CD4-positive, alpha-beta memory T cell (primary cell): ENCODE measurements around the gene CREBBP. TPM values are rescaled to one million over a fixed set of nuclear protein-coding genes. Genes with fewer than 3 reads are reported as not detected.

Source experiments
- CTCF ChIA-PET: fragments of 350-600 bp; sonication (Branson Sonifier 250); formaldehyde crosslinking; loops from one replicate; lab custom pipeline; 2021; ENCODE audit warnings: inconsistent platforms; ENCODE audit not compliant: partially characterized antibody; lab: Charles Lee
- POLR2A ChIA-PET: fragments of 350-600 bp; sonication (Branson Sonifier 250); formaldehyde crosslinking; loops from one replicate; lab custom pipeline; 2021; ENCODE audit not compliant: partially characterized antibody; lab: Charles Lee
- DNase-seq, 5 donors: peaks; one replicate each; pipeline versions ENCODE4 v3.0.0 to v3.0.0-alpha.2; 2020 to 2022; ENCODE audit warnings: mixed read lengths in 1 of 5
- H3K27ac ChIP-seq: one replicate; pipeline ENCODE4 v1.7.0; 2013; ENCODE audit warnings: low read depth, low read length
- H3K27me3 ChIP-seq: 2 replicates; pipeline ENCODE4 v1.7.0; 2013; ENCODE audit warnings: mild to moderate bottlenecking, low read length, moderate library complexity; ENCODE audit not compliant: insufficient read depth
- H3K36me3 ChIP-seq: 2 replicates; pipeline ENCODE4 v1.7.0; 2013; ENCODE audit warnings: mild to moderate bottlenecking, low read length, moderate library complexity; ENCODE audit not compliant: insufficient read depth
- H3K4me1 ChIP-seq: 2 replicates; pipeline ENCODE4 v1.7.0; 2013; ENCODE audit warnings: mild to moderate bottlenecking, low read length, moderate library complexity; ENCODE audit not compliant: insufficient read depth
- H3K4me3 ChIP-seq, 2 donors: one replicate each; pipeline ENCODE4 v1.7.0; 2013; ENCODE audit warnings: low read length in 2 of 2, mild to moderate bottlenecking in 1 of 2
- H3K9me3 ChIP-seq, 2 donors: one replicate each; pipeline ENCODE4 v1.7.0; 2013; ENCODE audit warnings: low read length in 2 of 2, control low read depth in 1 of 2; ENCODE audit not compliant: control insufficient read depth in 1 of 2
- H3K27ac Mint-ChIP-seq, 7 donors: one replicate each; pipeline ENCODE4 v1.8.0; 2020 to 2021; ENCODE audit warnings: mixed read lengths in 7 of 7, mild to moderate bottlenecking in 6 of 7, inconsistent platforms in 3 of 7, moderate library complexity in 3 of 7
- H3K27me3 Mint-ChIP-seq, 2 donors: one replicate each; pipeline ENCODE4 v1.8.0; 2020 to 2021; ENCODE audit warnings: mixed read lengths in 2 of 2
- H3K36me3 Mint-ChIP-seq, 2 donors: one replicate each; pipeline ENCODE4 v1.8.0; 2020 to 2021; ENCODE audit warnings: mixed read lengths in 2 of 2, inconsistent platforms in 1 of 2, mild to moderate bottlenecking in 1 of 2
- H3K4me1 Mint-ChIP-seq, 4 donors: one replicate each; pipeline ENCODE4 v1.8.0; 2020 to 2021; ENCODE audit warnings: mixed read lengths in 4 of 4, mild to moderate bottlenecking in 1 of 4
- H3K4me3 Mint-ChIP-seq, 8 donors: one replicate each; pipeline ENCODE4 v1.8.0; 2020 to 2021; ENCODE audit warnings: mixed read lengths in 8 of 8, mild to moderate bottlenecking in 7 of 8, moderate library complexity in 6 of 8, inconsistent platforms in 3 of 8
- H3K9me3 Mint-ChIP-seq, 8 donors: one replicate each; pipeline ENCODE4 v1.8.0; 2020 to 2021; ENCODE audit warnings: mixed read lengths in 8 of 8, mild to moderate bottlenecking in 5 of 8, inconsistent platforms in 3 of 8, moderate library complexity in 1 of 8
- intact Hi-C: fragments of 100-400 bp; cut with micrococcal nuclease; formaldehyde crosslinking; loops from one replicate; pipeline ENCODE4 v1.15.1; 2023
- polyA plus RNA-seq, 2 donors: library from polyadenylated mRNA; unstranded; fragments of 300-500 nt; fragmentation: Illumina TruSeq; gene quantifications; one replicate each; pipeline ENCODE4 v1.2.3, GENCODE V29; 2021
- total RNA-seq, 2 experiments: library from RNA; stranded (reverse); gene quantifications; one replicate each; pipeline ENCODE4 v1.2.3, GENCODE V29; 2021

CREBBP gene
- total and polyA plus RNA-seq, 4 experiments from 2014 or later = 0.60 to 133 (median 68.3) TPM

- no peaks in the 10 kb centered on the region for H3K27me3 Mint-ChIP-seq
- H3K9me3 Mint-ChIP-seq = no peaks in the 10 kb centered on the region
- Histone ChIP-seq H3K4me3 (no peak overlapping the region), H3K27me3 (no peaks in the 10 kb centered on the region), H3K36me3 (peaks cover 51% of the 10 kb centered on the region), H3K4me1 (no peaks in the 10 kb centered on the region), H3K9me3 (no peaks in the 10 kb centered on the region), H3K27ac (no peak overlapping the region)
- H3K4me3 Mint-ChIP-seq = no peak overlapping the region
- ChIA-PET CTCF (no interaction called here), POLR2A (no interaction called here)
- no peak for DNase-seq
- peak overlapping the region in 2 of 7 donors; percentile 37 to 69 for H3K27ac Mint-ChIP-seq
- intact Hi-C loops = no loop called here
- peaks cover 0 to 8% (median 2%) of the 10 kb centered on the region in 4 donors for H3K4me1 Mint-ChIP-seq
- peaks cover 50 to 70% of the 10 kb centered on the region in 2 donors for H3K36me3 Mint-ChIP-seq
Observed at GRCh38 chr16:3776316-3776715, 104.2 kb downstream of the CREBBP start.

- no peaks in the 10 kb centered on the region for H3K27me3 Mint-ChIP-seq
- no peak overlapping the region for H3K4me3 Mint-ChIP-seq
- peak overlapping the region in 3 of 7 donors; percentile 41 to 79 (median 69) for H3K27ac Mint-ChIP-seq
- Histone ChIP-seq H3K9me3 (no peaks in the 10 kb centered on the region), H3K36me3 (peaks cover 47% of the 10 kb centered on the region), H3K27me3 (no peaks in the 10 kb centered on the region), H3K4me1 (no peaks in the 10 kb centered on the region), H3K4me3 (no peak overlapping the region), H3K27ac (no peak overlapping the region)
- CTCF ChIA-PET = interaction anchor here (0.5 to 1.5 kb wide), 2 partner anchors 9 to 261 kb away, joined by 3 read pairs; no protein-coding TSS in a partner anchor
- H3K9me3 Mint-ChIP-seq = no peaks in the 10 kb centered on the region
- peaks cover 53 to 71% of the 10 kb centered on the region in 2 donors for H3K36me3 Mint-ChIP-seq
- intact Hi-C loops = no loop called here
- H3K4me1 Mint-ChIP-seq = peaks cover 0 to 4% (median under 1%) of the 10 kb centered on the region in 4 donors
- POLR2A ChIA-PET = no interaction called here
- no peak for DNase-seq
Observed at GRCh38 chr16:3774819-3775218, 105.7 kb downstream of the CREBBP start.

GRCh38 chr16:3774156-3774767 is 106.3 kb downstream of the CREBBP start:
- H3K27ac Mint-ChIP-seq = peak overlapping the region in 2 of 7 donors; percentile 13 to 41
- no peaks in the 10 kb centered on the region for H3K9me3 Mint-ChIP-seq
- Histone ChIP-seq H3K36me3 (peaks cover 53% of the 10 kb centered on the region), H3K27me3 (no peaks in the 10 kb centered on the region), H3K9me3 (no peaks in the 10 kb centered on the region), H3K4me3 (no peak overlapping the region), H3K4me1 (no peaks in the 10 kb centered on the region), H3K27ac (no peak overlapping the region)
- POLR2A ChIA-PET = no interaction called here
- H3K4me3 Mint-ChIP-seq = no peak overlapping the region
- no peaks in the 10 kb centered on the region for H3K27me3 Mint-ChIP-seq
- H3K4me1 Mint-ChIP-seq = peaks cover 0 to 4% (median under 1%) of the 10 kb centered on the region in 4 donors
- DNase-seq = no peak
- CTCF ChIA-PET = interaction anchor here (1.5 kb wide), 1 partner anchor 9 kb away, joined by 3 read pairs; no protein-coding TSS in a partner anchor
- intact Hi-C loops = no loop called here
- H3K36me3 Mint-ChIP-seq = peaks cover 52 to 71% of the 10 kb centered on the region in 2 donors

- Mint-ChIP-seq H3K27me3 (no peaks in the 10 kb centered on the region), H3K4me3 (no peak overlapping the region), H3K27ac (no peak overlapping the region), H3K4me1 (peaks cover 0 to 4% (median 0%) of the 10 kb centered on the region in 4 donors), H3K36me3 (peaks cover 56 to 76% of the 10 kb centered on the region in 2 donors), H3K9me3 (no peaks in the 10 kb centered on the region)
- Histone ChIP-seq H3K27me3 (no peaks in the 10 kb centered on the region), H3K9me3 (no peaks in the 10 kb centered on the region), H3K4me1 (no peaks in the 10 kb centered on the region), H3K36me3 (peaks cover 59% of the 10 kb centered on the region), H3K4me3 (no peak overlapping the region), H3K27ac (no peak overlapping the region)
- DNase-seq = no peak
- CTCF ChIA-PET = interaction anchor here (1.5 kb wide), 1 partner anchor 10 kb away, joined by 3 read pairs; no protein-coding TSS in a partner anchor
- POLR2A ChIA-PET = no interaction called here
- intact Hi-C loops = no loop called here
Observed at GRCh38 chr16:3773663-3774062, 106.8 kb downstream of the CREBBP start.

- POLR2A ChIA-PET = no interaction called here
- CTCF ChIA-PET = no interaction called here
- peaks cover 59 to 78% of the 10 kb centered on the region in 2 donors for H3K36me3 Mint-ChIP-seq
Observed at GRCh38 chr16:3771513-3771912, 109.0 kb downstream of the CREBBP start.

GRCh38 chr16:3770530-3770929 is 110.0 kb downstream of the CREBBP start:
- Mint-ChIP-seq H3K27me3 (no peaks in the 10 kb centered on the region), H3K4me1 (peaks cover 0 to 4% (median under 1%) of the 10 kb centered on the region in 4 donors), H3K36me3 (peaks cover 56 to 76% of the 10 kb centered on the region in 2 donors), H3K4me3 (no peak overlapping the region), H3K27ac (peak overlapping the region in 1 of 7 donors; percentile 65), H3K9me3 (no peaks in the 10 kb centered on the region)
- DNase-seq = no peak
- intact Hi-C loops = no loop called here
- H3K4me3 ChIP-seq = no peak overlapping the region
- POLR2A ChIA-PET = no interaction called here
- no peak overlapping the region for H3K27ac ChIP-seq
- H3K36me3 ChIP-seq = peaks cover 73% of the 10 kb centered on the region
- no peaks in the 10 kb centered on the region for H3K27me3 ChIP-seq
- CTCF ChIA-PET = no interaction called here
- H3K4me1 ChIP-seq = no peaks in the 10 kb centered on the region
- H3K9me3 ChIP-seq = no peaks in the 10 kb centered on the region

More at GRCh38 chr16:3771513-3771912, 109.0 kb downstream of the CREBBP start:
- Histone ChIP-seq H3K9me3 (no peaks in the 10 kb centered on the region), H3K4me3 (no peak overlapping the region), H3K27me3 (no peaks in the 10 kb centered on the region), H3K4me1 (no peaks in the 10 kb centered on the region), H3K36me3 (peaks cover 65% of the 10 kb centered on the region), H3K27ac (no peak overlapping the region)
- no peak overlapping the region for H3K4me3 Mint-ChIP-seq
- no peaks in the 10 kb centered on the region for H3K27me3 Mint-ChIP-seq
- peaks cover 0 to 4% (median under 1%) of the 10 kb centered on the region in 4 donors for H3K4me1 Mint-ChIP-seq
- intact Hi-C loops = no loop called here
- DNase-seq = no peak
- H3K27ac Mint-ChIP-seq = no peak overlapping the region
- H3K9me3 Mint-ChIP-seq = no peaks in the 10 kb centered on the region

- Histone ChIP-seq H3K27ac (no peak overlapping the region), H3K9me3 (no peaks in the 10 kb centered on the region), H3K4me1 (no peaks in the 10 kb centered on the region), H3K27me3 (no peaks in the 10 kb centered on the region), H3K36me3 (peaks cover 72% of the 10 kb centered on the region), H3K4me3 (no peak overlapping the region)
- ChIA-PET CTCF (no interaction called here), POLR2A (no interaction called here)
- Mint-ChIP-seq H3K4me3 (no peak overlapping the region), H3K27me3 (no peaks in the 10 kb centered on the region), H3K4me1 (peaks cover 0 to 4% (median under 1%) of the 10 kb centered on the region in 4 donors), H3K36me3 (peaks cover 52 to 75% of the 10 kb centered on the region in 2 donors), H3K27ac (no peak overlapping the region), H3K9me3 (no peaks in the 10 kb centered on the region)
- intact Hi-C loops = no loop called here
- DNase-seq = no peak
Observed at GRCh38 chr16:3769942-3770341, 110.6 kb downstream of the CREBBP start.
